Liver (tissue), 9 donors: ENCODE data around the gene LCT. TPM values are rescaled to one million over a fixed set of nuclear protein-coding genes. Genes with fewer than 3 reads are reported as not detected.

Experiments
- DNase-seq: peaks from one replicate; pipeline ENCODE4 v3.0.0-alpha.2; 2017; ENCODE audit warnings: low spot score
- H3K27ac ChIP-seq, 2 donors: one replicate each; pipeline ENCODE4 v1.7.0; 2013; ENCODE audit warnings: inconsistent platforms in 2 of 2, low read length in 2 of 2, control low read depth in 1 of 2, low read depth in 1 of 2, mild to moderate bottlenecking in 1 of 2
- H3K27me3 ChIP-seq, 4 donors: one replicate each; pipeline versions ENCODE4 v1.6.1 to v1.7.0; 2013; ENCODE audit warnings: low read length in 3 of 4, inconsistent platforms in 1 of 4, mild to moderate bottlenecking in 1 of 4, moderate library complexity in 1 of 4; ENCODE audit not compliant: control insufficient read depth in 4 of 4, insufficient read depth in 4 of 4
- H3K36me3 ChIP-seq, 4 donors: one replicate each; pipeline versions ENCODE4 v1.6.1 to v1.7.0; 2013; ENCODE audit warnings: low read length in 3 of 4, mild to moderate bottlenecking in 3 of 4, low read depth in 1 of 4, moderate library complexity in 1 of 4; ENCODE audit not compliant: control insufficient read depth in 4 of 4, insufficient read depth in 3 of 4
- H3K4me1 ChIP-seq, 4 donors: one replicate each; pipeline versions ENCODE4 v1.6.1 to v1.7.0; 2013; ENCODE audit warnings: low read length in 3 of 4, mild to moderate bottlenecking in 3 of 4, moderate library complexity in 1 of 4; ENCODE audit not compliant: control insufficient read depth in 4 of 4, insufficient read depth in 4 of 4
- H3K4me3 ChIP-seq, 3 donors: one replicate each; pipeline versions ENCODE4 v1.6.1 to v1.7.0; 2013; ENCODE audit warnings: low read length in 3 of 3, control low read depth in 1 of 3, low read depth in 1 of 3, mild to moderate bottlenecking in 1 of 3
- H3K9ac ChIP-seq, 2 donors: one replicate each; pipeline ENCODE4 v1.7.0; 2013; ENCODE audit warnings: low read length in 2 of 2, mild to moderate bottlenecking in 2 of 2, moderate library complexity in 2 of 2, control low read depth in 1 of 2, low read depth in 1 of 2
- H3K9me3 ChIP-seq, 4 donors: one replicate each; pipeline versions ENCODE4 v1.6.1 to v1.7.0; 2013; ENCODE audit warnings: low read length in 3 of 4; ENCODE audit not compliant: control insufficient read depth in 4 of 4
- ATF3 ChIP-seq: IDR thresholded peaks from 2 replicates; pipeline ENCODE4 v1.6.1; 2016; ENCODE audit warnings: antibody characterized with exemption
- EGR1 ChIP-seq, 2 donors: IDR thresholded peaks; 2 replicates each; pipeline ENCODE4 v1.6.1; 2016 to 2018; ENCODE audit warnings: antibody characterized with exemption in 2 of 2, low read depth in 2 of 2
- FOXA1 ChIP-seq: IDR thresholded peaks from 2 replicates; pipeline ENCODE4 v1.6.1; 2016; ENCODE audit warnings: antibody characterized with exemption
- FOXA2 ChIP-seq: IDR thresholded peaks from 2 replicates; pipeline ENCODE4 v1.6.1; 2016; ENCODE audit warnings: antibody characterized with exemption
- GABPA ChIP-seq, 2 donors: IDR thresholded peaks in 1 of 2; conservative IDR thresholded peaks in 1 of 2; 2 replicates each; pipeline ENCODE4 v1.6.1; 2016; ENCODE audit warnings: antibody characterized with exemption in 2 of 2, mild to moderate bottlenecking in 1 of 2, moderate library complexity in 1 of 2
- HNF4A ChIP-seq, 2 donors: conservative IDR thresholded peaks; 2 replicates each; pipeline ENCODE4 v1.6.1; 2016; ENCODE audit warnings: antibody characterized with exemption in 2 of 2, mild to moderate bottlenecking in 2 of 2
- HNF4G ChIP-seq: IDR thresholded peaks from 2 replicates; pipeline ENCODE4 v1.6.1; 2016; ENCODE audit warnings: antibody characterized with exemption
- JUND ChIP-seq, 2 donors: IDR thresholded peaks; 2 replicates each; pipeline ENCODE4 v1.6.1; 2016; ENCODE audit warnings: antibody characterized with exemption in 2 of 2
- MAX ChIP-seq: IDR thresholded peaks from 2 replicates; pipeline ENCODE4 v1.6.1; 2016; ENCODE audit warnings: antibody characterized with exemption
- NR2F2 ChIP-seq: IDR thresholded peaks from 2 replicates; pipeline ENCODE4 v1.6.1; 2016; ENCODE audit warnings: antibody characterized with exemption
- RAD21 ChIP-seq, 2 donors: IDR thresholded peaks; 2 replicates each; pipeline ENCODE4 v1.6.1; 2016; ENCODE audit warnings: antibody characterized with exemption in 2 of 2, mild to moderate bottlenecking in 2 of 2
- REST ChIP-seq: IDR thresholded peaks from 2 replicates; pipeline ENCODE4 v1.6.1; 2016; ENCODE audit warnings: antibody characterized with exemption, mild to moderate bottlenecking
- RXRA ChIP-seq, 2 donors: IDR thresholded peaks; 2 replicates each; pipeline ENCODE4 v1.6.1; 2017 to 2018; ENCODE audit warnings: antibody characterized with exemption in 2 of 2, mild to moderate bottlenecking in 1 of 2
- SP1 ChIP-seq: IDR thresholded peaks from 2 replicates; pipeline ENCODE4 v1.6.1; 2018; ENCODE audit warnings: antibody characterized with exemption, mild to moderate bottlenecking
- TAF1 ChIP-seq: conservative IDR thresholded peaks from 2 replicates; pipeline ENCODE4 v1.6.1; 2016; ENCODE audit warnings: antibody characterized with exemption, mild to moderate bottlenecking
- YY1 ChIP-seq: IDR thresholded peaks from 2 replicates; pipeline ENCODE4 v1.6.1; 2016; ENCODE audit warnings: antibody characterized with exemption, mild to moderate bottlenecking
- WGBS: extraction: QIAGEN DNeasy Blood & Tissue Kit; methylation state at CpG from one replicate; pipeline ENCODE4 v1.1.7; 2013; 5-methylcytosine and 5-hydroxymethylcytosine counted together
- polyA plus RNA-seq, 2 donors: library from polyadenylated mRNA; stranded (reverse) in 1 of 2; unstranded in 1 of 2; fragments of 200-250 nt in 1 of 2; fragments of >200 nt in 1 of 2; fragmentation: Nextera tagmentation in 1 of 2; extraction: Ambion mirVana in 1 of 2; gene quantifications; one replicate each; pipeline versions ENCODE4 v1.2.1 to v1.2.3, GENCODE V29; 2013 to 2015
- total RNA-seq, 2 donors: library from RNA; depleted of rRNA; stranded (reverse); fragments of >200 nt; gene quantifications; one replicate each; pipeline ENCODE4 v1.2.3, GENCODE V29; 2014
- TF ChIP-seq, protein P1 (sequence below): fragments of 150-350 bp; IDR thresholded peaks from 2 replicates; pipeline ENCODE4 v1.5.1; 2017; ENCODE audit warnings: improper control_type of control experiment, low read depth, low read length; ENCODE audit not compliant: missing input control
- TF ChIP-seq, protein P2 (sequence below): IDR thresholded peaks from 2 replicates; pipeline ENCODE4 v1.6.1; 2016; ENCODE audit warnings: antibody characterized with exemption
- donor health status: healthy.
- donor health status: healthy.
- donor health status: healthy.
- donor health status: healthy.
- donor health status: healthy.

LCT gene
- total and polyA plus RNA-seq, 4 donors = not detected

DNA sequence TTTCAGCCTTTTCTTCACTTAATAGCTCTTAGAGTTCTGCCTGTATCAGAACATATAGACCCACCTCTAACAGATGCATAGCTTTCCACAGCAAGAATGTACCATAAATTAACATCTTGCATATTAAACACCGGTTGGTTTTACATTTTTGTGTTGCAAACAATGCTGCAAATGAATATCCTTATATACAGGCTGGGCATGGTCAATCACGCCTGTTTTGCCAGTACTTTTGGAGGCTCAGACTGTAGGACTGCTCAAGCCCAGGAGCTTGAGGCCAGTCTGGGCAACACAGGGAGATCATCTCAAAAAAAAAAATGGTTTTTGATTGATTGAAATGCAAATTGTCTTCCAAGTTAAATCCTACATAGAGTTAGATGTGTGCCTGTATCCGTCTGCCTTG is 1.5 kb upstream of the LCT start:
- Histone ChIP-seq H3K9ac (no peak overlapping the region), H3K36me3 (no peaks in the 10 kb centered on the region), H3K4me3 (no peak overlapping the region), H3K9me3 (no peaks in the 10 kb centered on the region), H3K27ac (no peak overlapping the region), H3K27me3 (no peaks in the 10 kb centered on the region), H3K4me1 (no peaks in the 10 kb centered on the region)
- TF ChIP-seq HNF4A (conservative IDR thresholded peaks at IDR 0.05) (no peak), HNF4G (no peak), FOXA1 (no peak), EGR1 (IDR thresholded peaks at IDR 0.05; ENCODE audit: low read depth in 2 of 2) (no peak), TAF1 (no peak), RAD21 (IDR thresholded peaks at IDR 0.05) (no peak), RXRA (IDR thresholded peaks at IDR 0.05) (no peak), FOXA2 (no peak), ATF3 (no peak), NR2F2 (no peak), REST (no peak), YY1 (no peak), MAX (no peak), GABPA (IDR thresholded peaks at IDR 0.05 in 1 of 2, conservative IDR thresholded peaks at IDR 0.05 in 1 of 2) (no peak), JUND (IDR thresholded peaks at IDR 0.05) (no peak), SP1 (no peak)
- TF ChIP-seq, protein P1, sequence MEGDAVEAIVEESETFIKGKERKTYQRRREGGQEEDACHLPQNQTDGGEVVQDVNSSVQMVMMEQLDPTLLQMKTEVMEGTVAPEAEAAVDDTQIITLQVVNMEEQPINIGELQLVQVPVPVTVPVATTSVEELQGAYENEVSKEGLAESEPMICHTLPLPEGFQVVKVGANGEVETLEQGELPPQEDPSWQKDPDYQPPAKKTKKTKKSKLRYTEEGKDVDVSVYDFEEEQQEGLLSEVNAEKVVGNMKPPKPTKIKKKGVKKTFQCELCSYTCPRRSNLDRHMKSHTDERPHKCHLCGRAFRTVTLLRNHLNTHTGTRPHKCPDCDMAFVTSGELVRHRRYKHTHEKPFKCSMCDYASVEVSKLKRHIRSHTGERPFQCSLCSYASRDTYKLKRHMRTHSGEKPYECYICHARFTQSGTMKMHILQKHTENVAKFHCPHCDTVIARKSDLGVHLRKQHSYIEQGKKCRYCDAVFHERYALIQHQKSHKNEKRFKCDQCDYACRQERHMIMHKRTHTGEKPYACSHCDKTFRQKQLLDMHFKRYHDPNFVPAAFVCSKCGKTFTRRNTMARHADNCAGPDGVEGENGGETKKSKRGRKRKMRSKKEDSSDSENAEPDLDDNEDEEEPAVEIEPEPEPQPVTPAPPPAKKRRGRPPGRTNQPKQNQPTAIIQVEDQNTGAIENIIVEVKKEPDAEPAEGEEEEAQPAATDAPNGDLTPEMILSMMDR = no peak
- TF ChIP-seq, protein P2, sequence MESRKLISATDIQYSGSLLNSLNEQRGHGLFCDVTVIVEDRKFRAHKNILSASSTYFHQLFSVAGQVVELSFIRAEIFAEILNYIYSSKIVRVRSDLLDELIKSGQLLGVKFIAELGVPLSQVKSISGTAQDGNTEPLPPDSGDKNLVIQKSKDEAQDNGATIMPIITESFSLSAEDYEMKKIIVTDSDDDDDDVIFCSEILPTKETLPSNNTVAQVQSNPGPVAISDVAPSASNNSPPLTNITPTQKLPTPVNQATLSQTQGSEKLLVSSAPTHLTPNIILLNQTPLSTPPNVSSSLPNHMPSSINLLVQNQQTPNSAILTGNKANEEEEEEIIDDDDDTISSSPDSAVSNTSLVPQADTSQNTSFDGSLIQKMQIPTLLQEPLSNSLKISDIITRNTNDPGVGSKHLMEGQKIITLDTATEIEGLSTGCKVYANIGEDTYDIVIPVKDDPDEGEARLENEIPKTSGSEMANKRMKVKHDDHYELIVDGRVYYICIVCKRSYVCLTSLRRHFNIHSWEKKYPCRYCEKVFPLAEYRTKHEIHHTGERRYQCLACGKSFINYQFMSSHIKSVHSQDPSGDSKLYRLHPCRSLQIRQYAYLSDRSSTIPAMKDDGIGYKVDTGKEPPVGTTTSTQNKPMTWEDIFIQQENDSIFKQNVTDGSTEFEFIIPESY = no peak
- DNase-seq = no peak
- 92% methylated on average over 3 of the region's 3 CpGs for WGBS

DNA sequence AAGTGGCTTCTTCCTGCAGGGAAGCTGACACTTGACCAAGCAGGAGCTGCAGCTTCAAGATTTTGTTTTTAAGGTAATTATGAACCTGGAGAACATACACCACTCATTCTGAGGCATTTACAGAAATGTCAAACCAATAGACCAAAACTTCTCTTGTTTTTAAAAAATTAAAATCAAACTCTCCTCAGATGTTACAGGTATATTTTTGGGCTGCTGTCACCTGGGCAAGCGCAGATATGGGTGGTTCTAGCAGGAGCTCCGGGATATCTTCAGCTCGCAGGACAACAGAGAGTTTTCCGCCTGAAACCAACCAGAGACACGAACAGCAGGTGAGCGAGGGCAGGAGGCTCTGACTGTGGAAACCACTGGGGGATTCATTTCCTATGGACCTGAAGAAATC is 4.1 kb downstream of the LCT start:
- TF ChIP-seq JUND (IDR thresholded peaks at IDR 0.05) (no peak), REST (no peak), HNF4G (no peak), HNF4A (conservative IDR thresholded peaks at IDR 0.05) (no peak), YY1 (no peak), GABPA (IDR thresholded peaks at IDR 0.05 in 1 of 2, conservative IDR thresholded peaks at IDR 0.05 in 1 of 2) (no peak)
- TF ChIP-seq, protein P1 = no peak
- 97% methylated on average over 6 of the region's 6 CpGs for WGBS
- DNase-seq = no peak
- H3K9ac ChIP-seq = no peak overlapping the region
- no peaks in the 10 kb centered on the region for H3K36me3 ChIP-seq
- H3K27me3 ChIP-seq = no peaks in the 10 kb centered on the region
- no peaks in the 10 kb centered on the region for H3K9me3 ChIP-seq
- no peak overlapping the region for H3K27ac ChIP-seq
- no peak overlapping the region for H3K4me3 ChIP-seq
- H3K4me1 ChIP-seq = no peaks in the 10 kb centered on the region
